T1000 (cell line): ENCODE measurements around the gene LAMB4.

Experiments
- DNase-seq: peaks from one replicate; lab custom pipeline; 2025; ENCODE audit warnings: mixed read lengths; lab: John Stamatoyannopoulos, UW

LAMB4 gene

DNA sequence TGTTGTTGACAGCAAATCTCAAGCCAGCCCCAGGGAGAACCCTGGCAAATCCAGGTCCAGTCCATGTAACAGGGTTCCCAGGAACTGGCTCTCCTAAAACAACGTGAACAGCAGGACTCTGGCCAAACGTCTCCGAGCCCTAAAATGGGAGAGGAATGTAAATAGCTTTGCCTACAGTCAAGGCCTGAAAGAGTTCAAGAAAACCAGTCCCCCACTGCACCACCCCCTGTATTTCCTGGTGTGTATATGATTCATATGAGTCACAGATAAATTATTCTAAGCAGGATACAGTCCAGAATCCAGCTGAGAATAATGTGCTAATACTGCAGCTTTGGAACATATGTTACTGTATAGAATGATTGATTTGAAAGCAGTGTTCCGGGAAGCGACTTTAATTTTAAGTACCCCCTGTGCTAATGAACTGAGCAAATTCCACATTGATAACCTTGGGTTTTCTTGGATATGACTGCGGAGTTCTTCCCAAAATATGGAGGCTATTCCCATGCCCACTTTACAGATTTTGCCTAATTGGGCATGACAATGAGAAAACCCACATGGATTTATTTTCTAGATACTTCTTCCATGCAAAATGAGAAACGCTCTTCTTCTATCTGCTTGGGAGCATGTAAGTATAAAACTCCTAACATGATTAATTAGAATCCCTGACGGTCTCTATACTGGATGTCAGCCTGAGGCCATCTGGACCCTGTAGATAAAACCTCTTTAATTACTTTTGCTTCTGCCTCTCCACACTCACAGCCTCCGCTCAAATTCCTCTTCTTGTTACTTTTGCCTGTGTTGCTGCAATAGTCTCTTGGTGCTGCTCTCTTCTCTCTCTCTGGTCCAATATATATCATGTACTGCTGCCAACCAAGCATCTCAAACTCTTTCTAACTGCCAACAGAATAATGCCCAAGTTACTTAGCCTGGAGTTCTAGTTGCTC is 50.2 kb downstream of the LAMB4 start:
- no peak for DNase-seq

GRCh38 chr7:108079276-108079647 is 50.9 kb downstream of the LAMB4 start:
- no peak for DNase-seq

DNA sequence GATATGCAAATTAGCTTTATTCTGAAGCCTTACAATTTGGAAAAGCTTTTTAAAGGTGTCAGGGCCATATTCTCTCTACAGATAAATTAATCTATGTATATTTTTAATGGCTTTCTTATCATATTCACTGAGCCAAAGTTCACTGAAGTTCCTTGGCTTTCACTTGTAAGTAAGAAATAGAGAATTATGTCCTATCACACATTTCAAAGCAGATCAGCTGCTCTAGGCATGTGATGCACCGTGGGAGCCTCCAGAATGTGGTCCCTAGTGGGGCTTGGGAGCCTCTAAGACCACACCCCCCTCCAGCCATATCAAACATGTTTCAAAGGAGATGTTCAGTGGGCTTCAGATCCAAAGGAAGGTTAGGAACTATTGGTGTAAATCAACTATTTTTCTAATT is 51.5 kb downstream of the LAMB4 start:
- no peak for DNase-seq

GRCh38 chr7:108078211-108078673 is 51.9 kb downstream of the LAMB4 start:
- no peak for DNase-seq

DNA sequence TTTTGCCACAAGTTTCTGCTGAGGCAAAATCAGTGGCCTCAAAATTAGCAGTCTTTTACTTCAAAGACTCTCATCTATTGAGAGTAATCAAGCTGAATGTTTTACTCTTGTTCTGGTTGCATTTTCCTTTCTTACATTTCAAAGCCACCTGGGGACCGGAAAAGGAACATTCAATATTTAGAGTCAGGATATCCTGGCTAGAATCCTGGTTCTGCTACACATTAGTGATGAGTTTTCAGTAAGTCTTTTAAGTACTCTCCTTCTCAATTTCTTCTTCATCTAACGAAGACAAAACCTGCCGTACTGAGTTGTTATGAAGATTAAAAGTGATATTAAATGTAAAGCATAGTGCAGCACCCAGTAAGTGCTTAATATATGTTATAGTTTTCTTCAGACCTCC is 52.5 kb downstream of the LAMB4 start:
- DNase-seq = no peak

GRCh38 chr7:108076156-108076555 is 54.0 kb downstream of the LAMB4 start:
- DNase-seq = no peak

DNA sequence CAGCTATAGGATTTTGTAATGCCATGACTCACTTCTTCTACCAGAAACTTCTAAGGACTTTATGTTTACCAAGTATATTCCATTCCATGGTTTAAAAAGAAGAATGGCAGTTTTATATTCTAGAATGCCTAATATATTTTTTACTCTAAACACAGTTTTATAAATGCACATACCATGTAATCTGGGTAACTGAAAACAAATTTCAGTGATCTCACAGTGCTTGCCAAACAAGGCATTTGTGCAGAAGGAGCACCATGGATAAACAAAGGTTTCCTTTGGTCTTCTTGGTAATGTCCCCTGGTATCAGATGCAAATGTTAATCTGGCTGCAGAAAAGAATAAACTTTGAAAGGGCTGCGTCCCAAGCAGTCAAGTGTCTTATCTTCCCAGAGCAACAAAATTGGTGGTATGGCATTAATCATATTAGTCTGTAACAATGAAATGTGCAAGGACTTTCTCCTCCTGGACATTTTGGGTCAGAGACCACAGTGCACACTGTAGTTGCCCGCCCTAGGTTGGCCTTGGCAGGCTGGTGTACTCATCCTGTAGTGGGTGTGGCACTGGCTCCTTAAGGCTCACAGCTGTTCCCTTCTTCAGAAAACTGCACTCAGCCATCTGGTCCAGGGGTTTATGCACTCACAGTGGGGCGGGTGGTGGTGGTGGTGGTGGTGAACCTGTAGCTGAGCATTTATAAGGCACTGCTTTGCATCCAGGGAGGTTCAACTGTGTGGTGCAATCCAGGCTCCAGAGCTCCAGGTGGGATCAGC is 56.7 kb downstream of the LAMB4 start:
- DNase-seq = no peak

GRCh38 chr7:108072739-108073138 is 57.4 kb downstream of the LAMB4 start:
- no peak for DNase-seq

DNA sequence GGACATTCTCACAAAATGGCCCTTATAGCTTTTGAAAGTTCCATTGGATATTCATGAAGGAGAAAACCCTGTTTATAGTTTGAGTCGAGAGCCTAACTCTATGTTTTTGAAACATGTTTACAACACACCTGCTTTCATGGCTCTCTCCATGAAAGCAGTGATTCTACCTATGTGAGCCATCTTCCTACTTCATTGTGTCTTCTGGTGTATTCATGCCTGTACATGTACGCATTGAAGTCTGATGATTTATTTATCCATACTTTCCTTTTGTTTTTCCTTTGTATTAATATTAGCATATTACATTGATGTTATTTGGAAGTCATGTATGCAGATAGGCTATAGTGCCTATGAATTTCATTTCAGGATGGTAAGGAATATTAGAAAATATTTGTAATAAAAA is 58.0 kb downstream of the LAMB4 start:
- DNase-seq = no peak

DNA sequence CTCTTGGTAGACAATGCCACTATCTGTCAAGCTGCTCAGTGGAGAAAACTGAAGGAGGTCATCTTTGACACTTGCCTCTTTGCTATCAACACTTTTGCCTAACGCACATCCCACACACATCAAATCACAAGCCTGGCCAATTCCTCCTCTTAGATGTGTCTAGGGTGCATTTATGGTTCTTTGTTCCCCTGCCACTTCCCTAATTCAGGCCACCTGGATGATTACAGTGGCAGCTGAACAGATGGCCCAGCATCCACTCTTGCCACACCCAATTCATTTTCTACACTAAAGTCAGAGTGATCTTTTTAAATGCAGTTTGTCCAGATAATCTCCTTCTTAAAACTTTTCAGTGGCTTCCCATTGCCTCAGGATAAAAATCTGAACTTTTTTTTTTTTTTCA is 58.6 kb downstream of the LAMB4 start:
- DNase-seq = no peak

- DNase-seq = no peak
Measured at GRCh38 chr7:108069646-108070045, 60.5 kb downstream of the LAMB4 start.

DNA sequence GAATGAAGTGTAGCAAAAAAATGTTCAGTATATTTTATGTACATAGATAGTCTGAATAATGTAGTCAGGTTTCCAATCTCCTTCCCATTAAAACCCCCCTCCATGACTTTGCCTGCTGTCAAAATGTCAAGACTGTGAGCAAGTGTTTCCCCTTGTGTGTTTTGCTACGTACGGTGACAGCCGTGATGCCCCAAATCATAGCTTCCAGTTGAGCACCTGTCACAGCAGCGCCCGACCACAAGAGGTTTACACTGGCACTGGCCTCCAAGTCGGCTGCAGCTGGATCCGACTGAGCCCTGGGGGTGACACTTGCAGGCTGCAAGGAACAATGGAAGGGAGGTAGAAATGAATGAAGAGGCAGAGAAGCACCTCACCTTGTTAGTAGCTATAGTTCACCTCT is 62.3 kb downstream of the LAMB4 start:
- no peak for DNase-seq

GRCh38 chr7:108066486-108066885 is 63.7 kb downstream of the LAMB4 start:
- no peak for DNase-seq

GRCh38 chr7:108063520-108063933 is 66.6 kb downstream of the LAMB4 start:
- no peak for DNase-seq

DNA sequence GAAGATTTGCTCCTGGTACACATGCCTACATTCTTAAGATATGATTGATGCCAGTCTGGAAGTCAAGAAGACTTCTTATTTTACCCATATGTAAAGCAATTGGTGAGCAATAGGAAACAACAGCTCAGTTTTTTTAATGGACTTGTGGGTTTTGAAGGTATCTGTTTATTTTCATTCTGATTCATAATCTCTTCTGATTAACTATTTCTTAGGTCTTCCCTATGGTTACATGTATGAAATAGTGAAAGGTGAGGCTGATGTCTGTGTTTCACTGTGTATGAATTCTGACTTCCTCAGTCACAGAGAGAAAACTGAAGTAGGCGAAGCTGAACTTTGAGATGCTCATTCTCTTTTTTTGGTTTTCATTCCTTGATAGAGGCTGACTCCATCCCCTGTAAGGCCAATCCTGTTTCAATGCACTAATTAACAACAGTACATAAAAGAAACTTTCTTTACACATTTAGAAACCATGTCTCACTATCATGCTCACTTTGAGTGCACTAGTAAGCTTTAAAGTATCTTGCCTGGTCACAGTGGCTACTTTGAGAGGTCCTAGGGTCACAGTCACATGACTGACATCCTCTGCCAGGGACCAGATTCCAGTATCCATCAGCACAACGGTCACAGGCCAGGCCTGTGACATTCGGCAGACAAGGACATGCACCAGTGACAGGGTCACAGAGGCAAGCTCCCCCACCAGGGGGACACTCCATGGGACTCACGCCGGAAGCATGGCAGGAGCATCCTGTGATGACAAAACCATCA is 67.7 kb downstream of the LAMB4 start:
- DNase-seq = no peak

- no peak for DNase-seq
Measured at GRCh38 chr7:108059526-108059925, 70.6 kb downstream of the LAMB4 start.

- no peak for DNase-seq
Measured at GRCh38 chr7:108057951-108058481, 72.1 kb downstream of the LAMB4 start.

DNA sequence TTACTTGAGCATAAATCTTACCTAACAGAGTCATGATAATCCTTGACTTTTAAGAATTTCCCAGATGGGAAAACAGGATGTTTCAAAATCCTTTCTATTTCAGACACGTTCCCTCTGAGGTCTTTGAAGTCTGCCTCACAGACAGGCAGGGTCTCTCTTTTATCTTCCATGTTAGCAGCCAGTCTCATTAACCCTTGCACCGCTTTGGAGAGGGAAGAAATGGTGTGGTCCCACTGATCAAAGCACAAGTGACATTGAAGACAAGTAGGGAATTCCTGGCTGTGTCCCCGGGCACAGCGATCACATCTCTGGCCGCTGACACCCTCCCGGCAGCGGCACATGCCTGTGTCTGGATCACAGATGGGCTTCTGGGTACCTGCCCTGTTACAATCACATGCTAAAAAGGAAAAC is 74.5 kb downstream of the LAMB4 start:
- no peak for DNase-seq

GRCh38 chr7:108054537-108054936 is 75.6 kb downstream of the LAMB4 start:
- no peak for DNase-seq

DNA sequence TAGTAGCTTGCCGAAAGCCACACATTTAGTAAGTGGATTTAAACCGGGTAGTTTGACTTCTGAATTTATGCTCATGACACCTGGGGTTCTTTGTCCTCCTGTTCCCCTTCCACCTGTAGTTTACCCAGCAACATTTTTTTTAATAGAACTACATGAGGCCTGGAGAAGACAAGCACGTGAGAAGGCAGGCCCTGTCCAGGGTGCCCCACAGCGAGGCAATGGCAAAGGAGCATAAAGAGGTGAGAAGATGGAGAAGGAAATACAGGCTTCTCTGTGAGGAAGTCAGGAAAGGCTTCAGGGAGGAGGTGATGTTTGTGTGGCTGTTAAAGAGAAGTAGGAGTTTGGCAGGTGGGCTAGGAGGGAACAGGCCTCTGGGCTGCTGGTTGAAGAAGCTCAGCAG is 76.9 kb downstream of the LAMB4 start:
- DNase-seq = no peak

DNA sequence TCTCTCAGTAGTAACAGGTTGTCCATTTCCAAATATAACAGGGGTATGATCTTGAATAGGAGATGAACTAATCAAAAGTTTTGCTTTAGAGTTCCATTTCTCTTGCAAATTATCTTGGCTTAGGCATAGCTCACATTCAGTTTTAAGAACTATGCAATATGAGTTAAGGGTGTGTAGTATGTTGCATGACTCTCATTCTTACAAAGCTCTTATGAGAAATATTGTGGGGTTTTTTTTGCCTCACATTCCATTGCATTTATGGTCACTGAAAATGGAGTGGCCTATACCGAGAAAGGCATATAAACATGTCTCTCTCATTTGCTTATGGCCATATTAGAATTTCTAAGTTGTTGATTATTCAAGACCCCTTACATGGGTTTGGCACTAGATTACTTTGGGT is 78.7 kb downstream of the LAMB4 start:
- no peak for DNase-seq

DNA sequence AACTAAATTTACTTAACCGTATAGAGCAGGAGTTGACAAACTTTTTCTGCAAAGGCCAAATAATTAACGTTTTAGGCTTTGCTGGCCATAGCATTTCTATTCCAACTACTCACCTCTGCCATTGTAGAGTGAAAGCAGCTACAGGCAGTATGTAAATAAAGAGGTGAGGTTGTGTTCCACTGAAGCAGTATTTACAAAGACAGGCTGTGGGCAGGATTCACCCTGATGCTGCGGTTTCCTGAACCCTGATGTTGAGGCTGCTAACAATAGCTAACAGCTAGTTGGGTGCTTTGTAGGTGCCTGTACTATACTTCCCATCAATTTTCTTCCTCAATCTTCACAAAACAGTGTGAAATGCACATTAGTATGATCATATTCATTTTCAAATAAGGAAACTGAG is 80.2 kb downstream of the LAMB4 start:
- DNase-seq = no peak
